ENCODE measurements around the gene GC. TPM values are rescaled to one million over a fixed set of nuclear protein-coding genes. Genes with fewer than 3 reads are reported as not detected.
A peak's percentile ranks its signal among the peaks of the same experiment; 100 is the strongest.
"Not testable (repeated sequence)": the region's sequence is repeated elsewhere in the genome, so short reads cannot be mapped to it uniquely, and the experiment has no call there.

The GC gene
- total RNA-seq, 1 donor from 2014 or later = not detected

DNA sequence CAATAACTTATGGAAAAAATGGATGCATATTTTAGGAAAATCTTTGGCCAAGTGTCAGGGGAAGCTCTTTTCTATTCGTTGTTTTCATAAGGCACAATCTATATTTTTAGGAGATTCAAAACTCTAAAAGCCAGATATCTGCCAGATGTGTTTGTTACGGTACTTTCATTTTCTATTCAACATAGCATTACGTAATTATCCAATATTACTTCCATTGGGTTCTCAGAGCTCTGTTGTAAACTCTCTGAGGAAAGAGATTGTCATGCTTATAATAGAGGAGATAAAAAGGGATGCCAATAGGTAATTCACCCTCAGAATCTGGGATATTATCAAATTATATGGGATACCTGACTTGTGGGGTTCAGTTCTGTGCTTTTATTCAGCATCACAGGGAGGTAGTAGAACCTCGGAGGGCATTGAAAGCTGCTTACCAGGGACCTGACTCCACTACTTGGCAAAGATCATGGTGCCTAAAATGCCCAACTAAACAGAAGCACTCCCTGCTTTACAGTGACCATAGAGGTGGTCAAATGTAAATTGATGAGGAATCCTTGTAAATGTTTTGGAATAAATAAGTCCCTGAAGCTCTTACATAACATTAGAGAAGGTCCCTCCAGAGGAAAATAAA is 32.9 kb upstream of the GC start:
- Histone ChIP-seq H3K9ac (no peak overlapping the region), H3K27me3 (no peaks in the 10 kb centered on the region), H3K4me1 (no peaks in the 10 kb centered on the region), H3K4me3 (no peak overlapping the region), H3K36me3 (no peaks in the 10 kb centered on the region), H3K9me3 (ENCODE audit: low read depth) (no peaks in the 10 kb centered on the region), H2AFZ (replicated peaks) (no peak overlapping the region), H3K27ac (no peak overlapping the region), H3K79me2 (ENCODE audit: low read depth) (no peaks in the 10 kb centered on the region), H3F3A (ENCODE audit: low read depth) (no peaks in the 10 kb centered on the region), H4K20me1 (ENCODE audit: low read depth) (no peaks in the 10 kb centered on the region), H3K4me2 (no peak overlapping the region)
- Mint-ChIP-seq H3K27ac (no peak overlapping the region), H3K27me3 (ENCODE audit: insufficient read depth, low read depth) (no peaks in the 10 kb centered on the region), H3K9me3 (no peaks in the 10 kb centered on the region), H3K4me1 (no peaks in the 10 kb centered on the region), H3K4me3 (no peak overlapping the region), H3K36me3 (no peaks in the 10 kb centered on the region)
- no peak for TF ChIP-seq EZH2phosphoT487 (IDR thresholded peaks at IDR 0.05)
- no peak for TF ChIP-seq EZH2 (IDR thresholded peaks at IDR 0.05)
- TF ChIP-seq, protein P1, sequence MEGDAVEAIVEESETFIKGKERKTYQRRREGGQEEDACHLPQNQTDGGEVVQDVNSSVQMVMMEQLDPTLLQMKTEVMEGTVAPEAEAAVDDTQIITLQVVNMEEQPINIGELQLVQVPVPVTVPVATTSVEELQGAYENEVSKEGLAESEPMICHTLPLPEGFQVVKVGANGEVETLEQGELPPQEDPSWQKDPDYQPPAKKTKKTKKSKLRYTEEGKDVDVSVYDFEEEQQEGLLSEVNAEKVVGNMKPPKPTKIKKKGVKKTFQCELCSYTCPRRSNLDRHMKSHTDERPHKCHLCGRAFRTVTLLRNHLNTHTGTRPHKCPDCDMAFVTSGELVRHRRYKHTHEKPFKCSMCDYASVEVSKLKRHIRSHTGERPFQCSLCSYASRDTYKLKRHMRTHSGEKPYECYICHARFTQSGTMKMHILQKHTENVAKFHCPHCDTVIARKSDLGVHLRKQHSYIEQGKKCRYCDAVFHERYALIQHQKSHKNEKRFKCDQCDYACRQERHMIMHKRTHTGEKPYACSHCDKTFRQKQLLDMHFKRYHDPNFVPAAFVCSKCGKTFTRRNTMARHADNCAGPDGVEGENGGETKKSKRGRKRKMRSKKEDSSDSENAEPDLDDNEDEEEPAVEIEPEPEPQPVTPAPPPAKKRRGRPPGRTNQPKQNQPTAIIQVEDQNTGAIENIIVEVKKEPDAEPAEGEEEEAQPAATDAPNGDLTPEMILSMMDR (IDR thresholded peaks at IDR 0.05) = no peak
- DNase-seq (ENCODE audit: low spot score) = no peak

DNA sequence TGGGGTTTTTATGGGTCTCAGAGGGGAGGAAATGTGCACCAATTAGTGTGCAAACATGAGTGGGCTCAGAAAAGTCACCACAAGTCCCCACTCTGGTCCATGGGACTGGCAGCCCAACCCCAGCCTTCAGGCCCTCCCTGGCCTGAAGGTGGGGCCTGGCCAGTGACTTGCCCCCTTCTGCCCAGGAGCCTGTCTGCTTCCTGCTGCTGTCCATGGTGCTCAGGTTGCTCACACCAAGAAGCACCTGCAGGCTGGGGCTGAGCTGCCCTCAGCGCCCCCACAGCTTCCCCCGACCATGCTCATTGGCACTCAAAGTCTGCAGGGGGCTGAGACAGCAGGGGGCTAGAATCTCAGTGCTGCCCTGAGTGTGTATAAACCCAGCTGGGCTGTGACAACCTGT is 30.6 kb upstream of the GC start:
- Histone ChIP-seq H3K4me2 (no peak overlapping the region), H3K4me1 (no peaks in the 10 kb centered on the region), H3K79me2 (ENCODE audit: low read depth) (no peaks in the 10 kb centered on the region), H3F3A (ENCODE audit: low read depth) (no peaks in the 10 kb centered on the region), H4K20me1 (ENCODE audit: low read depth) (no peaks in the 10 kb centered on the region), H3K9me3 (ENCODE audit: low read depth) (no peaks in the 10 kb centered on the region), H3K27me3 (no peaks in the 10 kb centered on the region), H3K36me3 (no peaks in the 10 kb centered on the region), H3K27ac (no peak overlapping the region), H3K4me3 (no peak overlapping the region), H3K9ac (no peak overlapping the region), H2AFZ (replicated peaks) (no peak overlapping the region)
- TF ChIP-seq EZH2phosphoT487 (IDR thresholded peaks at IDR 0.05) = no peak
- TF ChIP-seq, protein P1 (IDR thresholded peaks at IDR 0.05) = no peak
- no peak for TF ChIP-seq EZH2 (IDR thresholded peaks at IDR 0.05)
- H3K9me3 Mint-ChIP-seq = no peaks in the 10 kb centered on the region
- H3K4me1 Mint-ChIP-seq = no peaks in the 10 kb centered on the region
- no peaks in the 10 kb centered on the region for H3K36me3 Mint-ChIP-seq
- peak; percentile 35 for DNase-seq (ENCODE audit: low spot score)
- no peak overlapping the region for H3K27ac Mint-ChIP-seq
- H3K27me3 Mint-ChIP-seq (ENCODE audit: insufficient read depth, low read depth) = no peaks in the 10 kb centered on the region
- H3K4me3 Mint-ChIP-seq = no peak overlapping the region

DNA sequence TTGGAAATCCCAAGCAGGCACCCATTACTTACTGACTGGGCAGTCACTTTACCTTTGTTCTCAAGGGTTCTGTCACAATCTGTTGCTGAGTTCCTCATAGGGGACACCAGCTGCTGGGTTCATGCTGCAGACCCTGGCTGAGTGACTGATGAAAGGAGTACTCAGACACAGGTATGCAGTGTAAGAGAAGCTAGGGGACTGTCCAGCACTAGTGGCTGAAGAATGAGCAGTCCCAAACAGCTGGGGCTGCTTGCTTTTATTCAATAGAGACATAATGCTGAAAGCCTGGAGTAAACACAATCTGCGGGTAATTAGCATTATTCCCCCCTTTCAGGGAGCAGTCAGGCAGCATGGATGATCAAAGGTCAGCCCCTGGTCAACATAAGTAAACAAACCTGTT is 25.9 kb upstream of the GC start:
- not testable (repeated sequence) for H3K79me2 ChIP-seq (ENCODE audit: low read depth); H3K27me3 Mint-ChIP-seq (ENCODE audit: insufficient read depth, low read depth); H3K4me3 Mint-ChIP-seq; H3K27me3 ChIP-seq; H3K27ac ChIP-seq; H3K36me3 ChIP-seq; H3K4me1 ChIP-seq; H3K4me1 Mint-ChIP-seq; DNase-seq (ENCODE audit: low spot score); H3K36me3 Mint-ChIP-seq; H3F3A ChIP-seq (ENCODE audit: low read depth); H2AFZ ChIP-seq (replicated peaks); H3K9me3 ChIP-seq (ENCODE audit: low read depth); H3K27ac Mint-ChIP-seq; H4K20me1 ChIP-seq (ENCODE audit: low read depth); H3K9me3 Mint-ChIP-seq; H3K4me3 ChIP-seq; H3K9ac ChIP-seq; H3K4me2 ChIP-seq

DNA sequence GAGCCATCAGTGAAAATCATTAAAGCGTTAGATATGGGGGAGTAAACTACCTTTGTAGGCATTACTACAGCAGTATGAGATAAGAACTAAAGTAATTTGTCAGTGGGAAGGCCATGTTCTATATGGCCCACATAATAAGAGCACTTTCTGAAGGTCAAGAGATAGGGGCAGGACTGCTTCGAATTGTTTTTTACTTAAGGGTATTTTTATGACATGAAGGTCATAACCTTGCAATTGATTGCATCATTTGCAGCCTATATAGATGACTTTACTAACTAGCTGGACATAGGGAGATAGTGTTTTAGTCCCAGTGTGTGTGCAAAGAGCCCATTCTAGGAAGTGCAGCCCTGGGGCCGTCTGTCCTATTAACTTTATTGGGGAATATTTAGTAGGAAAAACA is 23.6 kb upstream of the GC start:
- Histone ChIP-seq H4K20me1 (ENCODE audit: low read depth) (no peaks in the 10 kb centered on the region), H3K79me2 (ENCODE audit: low read depth) (no peaks in the 10 kb centered on the region), H3K9me3 (ENCODE audit: low read depth) (no peaks in the 10 kb centered on the region), H2AFZ (replicated peaks) (no peak overlapping the region), H3K4me3 (no peak overlapping the region), H3F3A (ENCODE audit: low read depth) (no peaks in the 10 kb centered on the region), H3K4me1 (no peaks in the 10 kb centered on the region), H3K9ac (no peak overlapping the region), H3K27ac (no peak overlapping the region), H3K4me2 (no peak overlapping the region), H3K27me3 (no peaks in the 10 kb centered on the region), H3K36me3 (no peaks in the 10 kb centered on the region)
- TF ChIP-seq, protein P1 (IDR thresholded peaks at IDR 0.05) = no peak
- TF ChIP-seq EZH2 (IDR thresholded peaks at IDR 0.05) (no peak), EZH2phosphoT487 (IDR thresholded peaks at IDR 0.05) (no peak)
- Mint-ChIP-seq H3K27me3 (ENCODE audit: insufficient read depth, low read depth) (no peaks in the 10 kb centered on the region), H3K27ac (no peak overlapping the region), H3K9me3 (no peaks in the 10 kb centered on the region), H3K36me3 (no peaks in the 10 kb centered on the region), H3K4me3 (no peak overlapping the region), H3K4me1 (no peaks in the 10 kb centered on the region)
- DNase-seq (ENCODE audit: low spot score) = no peak

DNA sequence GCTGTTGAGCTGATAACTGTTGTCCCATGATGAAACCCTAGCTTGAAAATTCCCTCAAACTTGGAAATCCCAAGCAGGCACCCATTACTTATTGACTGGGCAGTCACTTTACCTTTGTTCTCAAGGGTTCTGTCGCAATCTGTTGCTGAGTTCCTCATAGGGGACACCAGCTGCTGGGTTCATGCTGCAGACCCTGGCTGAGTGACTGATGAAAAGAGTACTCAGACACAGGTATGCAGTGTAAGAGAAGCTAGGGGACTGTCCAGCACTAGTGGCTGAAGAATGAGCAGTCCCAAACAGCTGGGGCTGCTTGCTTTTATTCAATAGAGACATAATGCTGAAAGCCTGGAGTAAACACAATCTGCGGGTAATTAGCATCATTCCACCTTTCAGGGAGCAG is 21.4 kb upstream of the GC start:
- H3K27ac ChIP-seq; H3K27ac Mint-ChIP-seq; H3K4me3 ChIP-seq; H3K9me3 Mint-ChIP-seq; H3K27me3 ChIP-seq; H3K4me1 ChIP-seq; H4K20me1 ChIP-seq (ENCODE audit: low read depth); H3K79me2 ChIP-seq (ENCODE audit: low read depth); H3K9ac ChIP-seq; H3K9me3 ChIP-seq (ENCODE audit: low read depth); H3K36me3 ChIP-seq; H3K4me2 ChIP-seq; H3F3A ChIP-seq (ENCODE audit: low read depth); H3K27me3 Mint-ChIP-seq (ENCODE audit: insufficient read depth, low read depth); H2AFZ ChIP-seq (replicated peaks); H3K4me1 Mint-ChIP-seq; H3K4me3 Mint-ChIP-seq; H3K36me3 Mint-ChIP-seq; DNase-seq (ENCODE audit: low spot score): not testable (repeated sequence)

DNA sequence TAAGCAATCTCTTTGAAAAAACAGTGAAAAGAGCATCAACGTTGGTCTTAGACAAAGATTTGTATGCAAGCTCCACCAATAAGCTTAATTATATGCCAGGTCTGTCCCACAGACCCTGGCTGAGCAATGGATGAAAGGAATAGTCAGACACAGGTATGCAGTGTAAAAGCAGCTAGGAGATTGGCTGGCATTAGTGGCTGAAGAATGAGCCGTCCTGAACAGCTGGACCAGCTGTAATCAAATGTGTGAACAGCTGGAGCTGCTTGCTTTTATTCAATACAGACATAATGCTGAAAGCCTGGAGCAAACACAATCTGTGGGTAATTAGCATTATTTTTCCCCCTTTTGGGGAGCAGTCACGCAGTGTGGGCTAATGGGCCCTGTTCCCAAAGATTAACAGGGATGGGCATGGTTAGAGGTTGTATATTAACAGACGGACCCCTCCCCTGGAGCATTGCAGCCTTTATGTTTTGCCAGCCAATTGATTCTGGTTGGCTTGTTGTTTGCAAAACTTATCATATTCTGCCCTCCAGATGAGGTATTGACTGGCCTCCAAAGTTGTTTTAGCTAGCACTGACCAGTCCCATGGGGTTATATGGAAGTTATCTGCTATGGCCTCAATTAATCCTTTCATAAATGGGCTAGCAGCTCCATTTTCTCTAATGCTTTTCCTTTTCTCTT is 20.3 kb upstream of the GC start:
- H2AFZ ChIP-seq (replicated peaks); H3K27me3 Mint-ChIP-seq (ENCODE audit: insufficient read depth, low read depth); H3K4me1 ChIP-seq; H4K20me1 ChIP-seq (ENCODE audit: low read depth); H3K27me3 ChIP-seq; H3K36me3 ChIP-seq; H3K9me3 Mint-ChIP-seq; H3K79me2 ChIP-seq (ENCODE audit: low read depth); H3K4me1 Mint-ChIP-seq; H3K4me3 ChIP-seq; H3K36me3 Mint-ChIP-seq; H3K27ac ChIP-seq; H3K4me3 Mint-ChIP-seq; H3K9ac ChIP-seq; H3K9me3 ChIP-seq (ENCODE audit: low read depth); H3K4me2 ChIP-seq; H3F3A ChIP-seq (ENCODE audit: low read depth); H3K27ac Mint-ChIP-seq: not testable (repeated sequence)
- DNase-seq (ENCODE audit: low spot score) = peak; percentile 7

All from neural progenitor cell (in vitro differentiated cells).